ENCODE data around the gene ZNF641. TPM values are rescaled to one million over a fixed set of nuclear protein-coding genes. Genes with fewer than 3 reads are reported as not detected.
"Not testable (repeated sequence)": the region's sequence is repeated elsewhere in the genome, so short reads cannot be mapped to it uniquely, and the experiment has no call there.

ZNF641 gene
- total RNA-seq, 2 donors from 2014 or later, result 16.8 to 22.3 TPM

DNA sequence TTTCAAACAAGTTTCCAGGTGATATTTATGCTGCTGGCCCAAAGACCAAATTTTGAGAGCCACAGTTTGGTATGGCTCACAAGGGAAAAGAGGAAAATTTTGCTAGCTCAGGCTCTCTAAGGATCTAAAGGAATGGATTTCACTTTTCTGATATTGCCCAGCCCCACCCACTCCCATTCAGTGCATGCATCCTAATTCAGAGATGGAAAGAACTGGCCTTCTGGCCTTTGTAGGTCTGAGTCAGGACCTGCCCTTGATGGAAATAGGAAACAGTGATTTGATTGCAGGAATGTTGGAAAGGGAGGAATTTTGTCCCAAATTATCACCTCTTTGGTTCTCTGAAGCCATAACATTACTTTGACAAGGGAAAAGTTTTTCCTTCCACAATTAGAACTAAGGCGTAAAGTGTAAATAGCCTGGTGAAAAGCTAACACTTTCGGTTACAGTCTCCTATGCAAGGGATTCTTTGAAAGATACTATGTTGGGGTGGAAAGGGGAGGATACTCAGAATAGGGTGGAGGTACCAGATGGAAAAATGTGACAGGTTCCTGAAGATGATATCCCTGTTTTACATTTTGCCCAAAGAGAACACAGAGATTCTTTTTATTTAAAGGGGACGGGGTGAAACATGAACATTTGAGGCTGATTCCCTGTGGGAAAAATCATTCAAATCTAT, 11.1 kb downstream of the ZNF641 start:
- no peak for DNase-seq (ENCODE audit: low spot score)
- intact Hi-C loops (cut with DNase I), result no loop called here

GRCh38 chr12:48336564-48336963, 14.2 kb downstream of the ZNF641 start:
- intact Hi-C loops (cut with DNase I), result no loop called here
- no peak for DNase-seq (ENCODE audit: low spot score)

- intact Hi-C loops (cut with DNase I), result no loop called here
- no peak for DNase-seq (ENCODE audit: low spot score)
Observed at GRCh38 chr12:48336061-48336460, 14.7 kb downstream of the ZNF641 start.

GRCh38 chr12:48334808-48335207, 15.9 kb downstream of the ZNF641 start:
- no peak for DNase-seq (ENCODE audit: low spot score)
- intact Hi-C loops (cut with DNase I), result no loop called here

GRCh38 chr12:48333680-48334079, 17.0 kb downstream of the ZNF641 start:
- DNase-seq (ENCODE audit: low spot score); intact Hi-C loops (cut with DNase I): not testable (repeated sequence)

DNA sequence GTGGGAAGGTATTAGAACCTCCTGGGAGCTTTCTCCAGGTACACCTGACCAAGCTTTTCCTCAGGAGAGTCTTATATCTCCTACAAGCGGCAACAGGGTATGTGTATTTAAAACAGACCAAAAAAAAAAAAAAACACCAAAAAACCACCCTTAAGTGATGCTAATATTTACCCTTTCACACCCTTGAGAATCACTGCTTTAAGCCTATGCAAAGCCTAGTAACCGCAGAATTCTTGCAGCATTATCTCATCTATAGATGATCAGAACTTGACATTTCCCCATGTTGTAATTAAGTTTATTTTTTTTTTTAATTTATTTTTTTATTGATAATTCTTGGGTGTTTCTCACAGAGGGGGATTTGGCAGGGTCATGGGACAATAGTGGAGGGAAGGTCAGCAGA, 19.3 kb downstream of the ZNF641 start:
- intact Hi-C loops (cut with DNase I), result no loop called here
- DNase-seq (ENCODE audit: low spot score), result no peak

- intact Hi-C loops (cut with DNase I), result no loop called here
- DNase-seq (ENCODE audit: low spot score), result no peak
Observed at GRCh38 chr12:48329199-48329939, 21.4 kb downstream of the ZNF641 start.

- DNase-seq (ENCODE audit: low spot score), result no peak
- intact Hi-C loops (cut with DNase I), result no loop called here
Observed at GRCh38 chr12:48316491-48316890, 34.2 kb downstream of the ZNF641 start.

GRCh38 chr12:48311313-48311712, 39.4 kb downstream of the ZNF641 start:
- intact Hi-C loops (cut with DNase I), result no loop called here

DNA sequence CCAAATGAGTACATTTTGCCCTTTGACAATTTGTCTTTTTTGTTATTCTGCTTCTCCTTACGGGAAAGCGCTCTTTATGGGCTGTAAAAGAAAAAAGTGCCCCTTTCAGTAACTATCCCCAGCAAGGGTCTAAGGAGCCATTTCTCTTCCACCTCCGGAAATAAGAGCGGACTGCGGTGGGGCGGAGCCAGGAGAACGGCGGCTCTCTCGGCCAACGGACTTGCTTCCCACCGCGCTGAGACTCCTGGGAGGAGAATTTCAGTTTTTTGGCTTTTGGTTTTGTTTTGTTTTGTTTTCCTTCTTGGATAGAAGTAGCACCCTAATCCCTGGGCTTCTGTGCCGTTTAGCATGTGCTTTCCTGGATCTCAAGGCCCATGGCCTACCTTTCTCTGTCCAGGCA, 43.5 kb downstream of the ZNF641 start:
- DNase-seq (ENCODE audit: low spot score), result no peak
- intact Hi-C loops (cut with DNase I), result no loop called here

More at GRCh38 chr12:48311313-48311712, 39.4 kb downstream of the ZNF641 start:
- DNase-seq (ENCODE audit: low spot score), result no peak

DNA sequence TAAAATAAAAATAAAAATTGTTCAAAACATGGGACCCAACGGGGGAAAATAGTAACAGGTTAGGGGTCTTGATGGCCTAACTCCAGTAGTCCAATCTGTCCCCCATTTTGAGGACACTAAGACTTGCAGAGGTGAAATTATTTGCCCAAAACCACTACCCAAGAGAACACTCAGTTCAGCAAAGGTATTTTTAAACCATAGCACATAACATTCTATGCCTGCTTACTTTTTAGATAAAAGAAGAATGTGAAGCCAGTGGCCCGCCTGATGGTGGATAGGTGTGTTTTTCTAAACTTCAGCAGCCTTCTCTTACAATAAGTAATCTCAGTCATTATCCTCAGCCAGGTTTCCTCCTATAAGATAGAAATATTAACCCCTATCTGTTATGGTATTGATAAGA, 45.5 kb downstream of the ZNF641 start:
- no peak for DNase-seq (ENCODE audit: low spot score)
- intact Hi-C loops (cut with DNase I), result no loop called here

- no peak for DNase-seq (ENCODE audit: low spot score)
- intact Hi-C loops (cut with DNase I), result no loop called here
Observed at GRCh38 chr12:48302161-48302911, 48.4 kb downstream of the ZNF641 start.

GRCh38 chr12:48300774-48301173, 49.9 kb downstream of the ZNF641 start:
- intact Hi-C loops (cut with DNase I), result no loop called here

DNA sequence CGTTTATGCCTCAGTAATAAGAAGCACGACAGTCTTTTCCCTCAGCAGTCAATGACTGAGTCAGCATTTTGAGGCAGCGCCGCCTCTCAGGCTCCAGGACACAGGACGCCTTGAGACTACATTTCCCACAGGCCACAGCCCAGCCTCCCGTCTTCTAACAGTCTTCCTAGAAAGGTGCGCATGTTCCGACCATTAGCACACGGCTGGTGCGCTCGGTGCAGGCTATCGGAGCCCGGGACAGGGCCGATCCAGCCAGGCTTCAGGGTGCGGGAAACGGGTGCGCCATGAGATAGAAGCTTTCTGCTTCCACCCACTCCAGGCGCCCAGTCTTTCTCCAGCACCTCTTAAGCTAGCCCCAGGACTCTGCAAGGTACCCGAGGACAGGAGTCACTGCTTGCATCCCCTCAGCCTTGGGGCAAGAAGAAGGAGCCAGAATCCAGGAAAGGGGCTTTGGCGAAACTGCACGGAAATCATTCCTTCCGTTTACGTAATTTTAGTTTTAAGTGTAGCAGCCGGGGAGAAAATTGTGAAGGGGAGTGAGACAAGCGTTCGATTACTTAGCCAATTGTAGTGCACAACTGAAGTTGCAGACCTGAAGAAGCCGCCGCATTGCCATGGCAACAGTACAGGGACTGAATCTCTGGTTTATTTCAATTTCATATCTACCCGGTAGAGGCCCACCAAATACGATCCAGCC, 54.0 kb downstream of the ZNF641 start:
- DNase-seq (ENCODE audit: low spot score), result peak; percentile 91
- intact Hi-C loops (cut with DNase I), result no loop called here

More at GRCh38 chr12:48300774-48301173, 49.9 kb downstream of the ZNF641 start:
- no peak for DNase-seq (ENCODE audit: low spot score)

GRCh38 chr12:48292040-48292439, 58.7 kb downstream of the ZNF641 start:
- DNase-seq (ENCODE audit: low spot score), result no peak
- intact Hi-C loops (cut with DNase I), result no loop called here

- intact Hi-C loops (cut with DNase I), result no loop called here
- DNase-seq (ENCODE audit: low spot score), result no peak
Observed at GRCh38 chr12:48291511-48291910, 59.2 kb downstream of the ZNF641 start.

- intact Hi-C loops (cut with DNase I), result no loop called here
- no peak for DNase-seq (ENCODE audit: low spot score)
Observed at GRCh38 chr12:48288387-48289268, 62.1 kb downstream of the ZNF641 start.
